GM12892 (cell line): ENCODE data around the gene MRS2.

Source experiments
- POLR2AphosphoS5 ChIP-seq: IDR thresholded peaks from 2 replicates; pipeline ENCODE4 v1.6.1; 2011; ENCODE audit warnings: low read depth, low read length, control low read depth
- TAF1 ChIP-seq: IDR thresholded peaks from 2 replicates; pipeline ENCODE4 v1.6.1; 2011; ENCODE audit warnings: low read depth, mild to moderate bottlenecking, control low read depth, low read length, borderline replicate concordance

GRCh38 chr6:24382220-24382540 lies 20.6 kb upstream of the MRS2 start:
- no peak for TF ChIP-seq TAF1
- no peak for TF ChIP-seq POLR2AphosphoS5
